Measurements from ENCODE around the gene MFAP3.

DNA sequence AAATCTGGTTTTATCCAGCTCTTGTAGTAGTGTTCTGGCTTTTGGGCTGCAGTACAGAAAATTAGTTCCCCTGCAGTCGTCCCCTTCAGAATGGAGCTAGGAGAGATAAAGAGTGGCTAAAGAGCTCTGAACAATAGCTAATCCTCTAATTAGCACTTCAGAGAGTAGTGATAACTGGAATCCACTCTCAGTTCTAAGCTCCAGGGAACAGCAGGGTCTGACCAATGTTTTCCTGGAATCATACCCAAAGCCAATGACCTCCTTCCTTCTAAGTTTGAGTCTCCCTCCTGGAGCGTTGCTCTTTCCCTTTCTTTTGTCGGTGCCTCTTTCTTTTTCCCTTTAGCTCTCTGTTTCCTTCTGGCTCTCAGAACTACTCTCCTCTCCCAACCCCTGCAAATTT, 47.4 kb downstream of the MFAP3 start:
- TF ChIP-seq EZH2 (IDR thresholded peaks at IDR 0.05; ENCODE audit: insufficient read depth, poor library complexity, severe bottlenecking) (no peak), EZH2phosphoT487 (IDR thresholded peaks at IDR 0.05; ENCODE audit: insufficient read depth, low read depth) (no peak)
